Mucosa of descending colon (tissue), 3 donors: ENCODE measurements around the gene ZKSCAN4. TPM values are rescaled to one million over a fixed set of nuclear protein-coding genes. Genes with fewer than 3 reads are reported as not detected.

Experiments used
- ATAC-seq: fragments of 200-7000 bp; cut with Tn5 transposase; one replicate; pipeline ENCODE4 v1.9.1; 2020; ENCODE audit warnings: mild to moderate bottlenecking, moderate library complexity
- DNase-seq, 3 donors: peaks; one replicate each; pipeline ENCODE4 v3.0.0-alpha.2; 2020
- H3K36me3 ChIP-seq: fragments of 200-600 bp; one replicate; pipeline ENCODE4 v1.8.0; 2021; ENCODE audit warnings: low read depth, mild to moderate bottlenecking
- H3K4me1 ChIP-seq: fragments of 200-600 bp; one replicate; pipeline ENCODE4 v1.8.0; 2021; ENCODE audit warnings: low read depth, mild to moderate bottlenecking
- H3K4me3 ChIP-seq: fragments of 200-600 bp; one replicate; pipeline ENCODE4 v1.8.0; 2021; ENCODE audit warnings: mild to moderate bottlenecking
- H3K9me3 ChIP-seq: fragments of 200-600 bp; one replicate; pipeline ENCODE4 v1.8.0; 2021; ENCODE audit warnings: mild to moderate bottlenecking
- CTCF ChIP-seq: fragments of 200-600 bp; IDR thresholded peaks from one replicate; pipeline ENCODE4 v1.8.0; 2022; ENCODE audit warnings: antibody characterized with exemption, mild to moderate bottlenecking
- intact Hi-C, 2 donors: fragments of 100-400 bp; cut with DNase I in 1 of 2; cut with micrococcal nuclease in 1 of 2; formaldehyde crosslinking; loops; one replicate each; pipeline versions ENCODE4 v1.11.0 to v1.11.1; 2022; cut with DNase I, micrococcal nuclease
- total RNA-seq, 3 donors: library from RNA; stranded (reverse); fragmentation: NEBNext Ultra II Directional in 2 of 3; extraction: Animal tissue kit (Norgen Biotek cat#: 25700) in 2 of 3; gene quantifications; one replicate each; pipeline versions ENCODE4 v1.2.1 to v1.2.4, GENCODE V29; 2021 to 2023
- donor health status: DM: no; HTN: no; CAD: no; lungs with moderate emphysema.
- donor health status: DM: no; HTN: no; CAD: no.
- donor health status: DM: no; HTN: yes; CAD: no.

ZKSCAN4 gene
- total RNA-seq, 3 donors from 2014 or later, result 4.0 to 6.1 (median 5.5) TPM

DNA sequence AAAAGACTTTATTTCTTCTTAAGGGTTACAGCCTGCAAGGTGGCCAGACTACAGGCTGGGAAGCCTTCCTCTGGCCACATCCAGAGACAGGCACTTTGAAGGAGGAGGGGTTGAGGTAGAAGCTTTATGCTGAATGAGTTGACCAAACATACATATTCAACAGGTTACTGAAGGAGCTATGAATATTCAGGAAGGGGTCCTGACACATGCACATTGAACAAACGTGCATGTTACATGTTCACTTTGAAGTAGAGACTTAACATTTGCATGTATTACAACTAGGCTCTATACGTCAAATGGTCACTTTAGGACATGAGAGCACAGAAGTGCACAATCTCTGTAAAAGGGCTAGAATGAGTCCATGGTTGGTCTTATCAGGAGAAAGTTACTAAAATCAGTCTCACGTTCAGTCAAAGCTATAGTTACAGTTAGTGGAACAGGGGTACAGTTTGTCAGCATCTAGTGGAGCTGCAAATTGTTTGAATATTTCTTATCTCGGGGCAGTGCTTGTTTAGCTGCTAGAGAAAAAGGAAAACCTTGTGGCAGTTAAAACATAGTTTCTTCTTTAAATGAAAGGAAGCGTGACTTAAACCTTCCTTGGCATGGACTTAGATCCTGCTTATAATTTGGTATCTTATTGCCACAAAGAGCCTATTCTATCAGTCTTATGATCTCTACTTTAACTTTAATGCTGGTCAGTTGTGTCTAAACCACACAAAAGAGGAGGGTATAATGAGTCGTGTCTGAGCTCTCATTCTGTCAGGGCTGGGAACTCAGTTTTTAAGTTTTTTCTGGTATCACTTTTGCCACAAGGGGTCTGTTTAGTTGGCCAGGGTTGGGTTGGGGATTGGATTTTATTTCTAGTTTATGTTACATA, 31.6 kb downstream of the ZKSCAN4 start:
- no peak for TF ChIP-seq CTCF
- intact Hi-C loops, result no loop called here
- Histone ChIP-seq H3K4me1 (peaks cover 13% of the 10 kb centered on the region), H3K36me3 (no peaks in the 10 kb centered on the region), H3K9me3 (no peaks in the 10 kb centered on the region), H3K4me3 (no peak overlapping the region)
- DNase-seq (no peak), ATAC-seq (no peak)

DNA sequence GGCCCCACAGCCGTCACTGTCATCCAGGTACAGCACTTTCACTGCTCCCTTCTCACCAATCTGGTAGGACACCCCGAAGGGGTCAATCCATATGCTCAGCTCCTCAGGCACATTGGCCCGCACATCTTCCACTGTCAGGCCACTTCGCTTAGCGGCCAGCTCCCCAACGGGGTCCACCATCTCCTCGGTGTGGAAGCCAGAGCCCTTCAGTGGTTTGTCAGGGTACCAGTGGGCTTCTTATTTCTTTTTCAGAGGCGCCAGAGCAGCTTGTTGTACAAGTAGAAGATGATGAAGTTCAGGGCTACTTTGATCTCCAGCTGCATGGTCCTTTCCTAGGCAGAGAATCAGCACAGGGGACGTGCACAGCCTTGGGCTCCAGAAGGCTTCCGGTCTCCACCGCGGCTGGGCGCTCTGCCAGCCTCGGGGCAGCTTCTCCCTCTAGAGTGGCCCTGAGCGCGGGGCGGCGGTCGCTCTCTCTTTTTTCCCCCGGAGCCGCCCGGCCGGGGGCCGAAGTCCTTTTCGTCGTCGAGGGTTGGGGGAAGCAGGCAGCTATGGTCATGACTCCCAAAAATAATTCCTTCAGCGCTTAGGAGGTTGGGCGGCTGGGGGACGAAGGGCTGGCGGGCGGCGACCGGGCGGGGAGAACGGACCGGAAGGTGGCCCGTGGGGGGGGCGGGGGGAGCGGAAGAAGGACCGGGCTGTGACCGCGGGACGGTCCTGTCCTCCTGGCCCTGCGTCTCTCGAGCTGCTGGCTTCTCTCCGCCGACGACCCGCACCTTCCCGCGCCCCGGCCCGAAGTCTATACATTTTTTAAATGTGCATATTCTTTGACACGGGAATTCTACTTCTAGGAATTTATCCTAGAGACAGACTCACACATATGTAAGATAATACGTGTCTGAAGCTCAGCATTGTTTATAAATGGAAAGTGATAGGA, 33.5 kb downstream of the ZKSCAN4 start:
- intact Hi-C loops, result no loop called here
- DNase-seq (peak; percentile 82 to 87 (median 84)), ATAC-seq (peak; percentile 91)
- no peaks in the 10 kb centered on the region for H3K9me3 ChIP-seq
- H3K4me3 ChIP-seq, result peak overlapping the region; percentile 7
- TF ChIP-seq CTCF, result no peak
- no peaks in the 10 kb centered on the region for H3K36me3 ChIP-seq
- H3K4me1 ChIP-seq, result peaks cover 9% of the 10 kb centered on the region

- H3K36me3 ChIP-seq, result no peaks in the 10 kb centered on the region
- ATAC-seq (no peak), DNase-seq (peak in 1 of 3 donors; percentile 24)
- H3K4me3 ChIP-seq, result no peak overlapping the region
- TF ChIP-seq CTCF, result no peak
- H3K9me3 ChIP-seq, result no peaks in the 10 kb centered on the region
- intact Hi-C loops, result no loop called here
- H3K4me1 ChIP-seq, result peaks cover 9% of the 10 kb centered on the region
Observed at GRCh38 chr6:28217890-28218289, 34.2 kb downstream of the ZKSCAN4 start.

- peak; percentile 51 to 79 (median 54) for DNase-seq
- Histone ChIP-seq H3K4me3 (no peak overlapping the region), H3K9me3 (no peaks in the 10 kb centered on the region), H3K36me3 (no peaks in the 10 kb centered on the region), H3K4me1 (peaks cover 9% of the 10 kb centered on the region)
- TF ChIP-seq CTCF, result no peak
- peak; percentile 68 for ATAC-seq
- intact Hi-C loops, result no loop called here
Observed at GRCh38 chr6:28215425-28215824, 36.6 kb downstream of the ZKSCAN4 start.

- peaks cover 3% of the 10 kb centered on the region for H3K4me1 ChIP-seq
- ATAC-seq, result no peak
- no peaks in the 10 kb centered on the region for H3K9me3 ChIP-seq
- H3K36me3 ChIP-seq, result no peaks in the 10 kb centered on the region
- no peak for DNase-seq
- intact Hi-C loops, result loop anchor here in 1 of 2 donors (5.0 kb wide), 1 partner anchor 71 kb away; the partner anchor contains the start of gene ZKSCAN8
- no peak for TF ChIP-seq CTCF
- no peak overlapping the region for H3K4me3 ChIP-seq
Observed at GRCh38 chr6:28213213-28213523, 38.9 kb downstream of the ZKSCAN4 start.
